Activated T-cell treated with anti-CD3 and anti-CD28 coated beads, Interleukin-2, amount 50 U/mL, for 72 hours (primary cell): ENCODE data around the gene RNLS. TPM values are rescaled to one million over a fixed set of nuclear protein-coding genes. Genes with fewer than 3 reads are reported as not detected.

Experiments
- ATAC-seq, 2 donors: fragments of 150-1000 bp; cut with Tn5 transposase; replicated peaks in 1 of 2; 2 replicates each; pipeline ENCODE4 v1.10.0; 2021; ENCODE audit warnings: moderate library complexity in 2 of 2, mild to moderate bottlenecking in 1 of 2
- DNase-seq, 2 donors: peaks; one replicate each; pipeline ENCODE4 v3.0.0; 2021 to 2022; ENCODE audit warnings: mixed read lengths in 1 of 2
- H3K27ac Mint-ChIP-seq: one replicate; pipeline ENCODE4 v1.8.0; 2022; ENCODE audit warnings: mild to moderate bottlenecking, moderate library complexity, mixed read lengths
- H3K27me3 Mint-ChIP-seq: one replicate; pipeline ENCODE4 v1.8.0; 2022; ENCODE audit warnings: low read depth, mixed read lengths
- H3K36me3 Mint-ChIP-seq, 2 donors: one replicate each; pipeline ENCODE4 v1.8.0; 2022; ENCODE audit warnings: mixed read lengths in 2 of 2, mild to moderate bottlenecking in 1 of 2; ENCODE audit not compliant: insufficient read depth in 2 of 2
- H3K4me1 Mint-ChIP-seq: one replicate; pipeline ENCODE4 v1.8.0; 2022; ENCODE audit warnings: low read depth, mixed read lengths
- H3K4me3 Mint-ChIP-seq, 2 donors: one replicate each; pipeline ENCODE4 v1.8.0; 2022; ENCODE audit warnings: mild to moderate bottlenecking in 2 of 2, mixed read lengths in 2 of 2, moderate library complexity in 2 of 2
- H3K9me3 Mint-ChIP-seq, 2 donors: one replicate each; pipeline ENCODE4 v1.8.0; 2022; ENCODE audit warnings: mixed read lengths in 2 of 2
- total RNA-seq, 2 donors: library from RNA; stranded (reverse); gene quantifications; one replicate each; pipeline ENCODE4 v1.2.3, GENCODE V29; 2022

RNLS gene
- total RNA-seq, 2 donors from 2014 or later: 2.6 to 6.2 TPM

GRCh38 chr10:88474884-88475844, 108.0 kb downstream of the RNLS start:
- Mint-ChIP-seq H3K4me1 (no peaks in the 10 kb centered on the region), H3K27ac (no peak overlapping the region), H3K36me3 (no peaks in the 10 kb centered on the region), H3K4me3 (no peak overlapping the region), H3K9me3 (no peaks in the 10 kb centered on the region), H3K27me3 (no peaks in the 10 kb centered on the region)
- DNase-seq (no peak), ATAC-seq (no peak)

- no peaks in the 10 kb centered on the region for H3K27me3 Mint-ChIP-seq
- H3K36me3 Mint-ChIP-seq: no peaks in the 10 kb centered on the region
- H3K9me3 Mint-ChIP-seq: no peaks in the 10 kb centered on the region
- no peaks in the 10 kb centered on the region for H3K4me1 Mint-ChIP-seq
- no peak overlapping the region for H3K27ac Mint-ChIP-seq
- H3K4me3 Mint-ChIP-seq: no peak overlapping the region
- DNase-seq (no peak), ATAC-seq (no peak)
These were observed 108.9 kb downstream of the RNLS start for GRCh38 chr10:88473989-88474883.

- Mint-ChIP-seq H3K27me3 (no peaks in the 10 kb centered on the region), H3K9me3 (no peaks in the 10 kb centered on the region), H3K4me3 (no peak overlapping the region), H3K4me1 (no peaks in the 10 kb centered on the region), H3K36me3 (no peaks in the 10 kb centered on the region), H3K27ac (no peak overlapping the region)
- ATAC-seq (no peak), DNase-seq (no peak)
These were observed 110.6 kb downstream of the RNLS start for GRCh38 chr10:88472540-88472939.

- ATAC-seq (no peak), DNase-seq (no peak)
- no peak overlapping the region for H3K27ac Mint-ChIP-seq
- H3K9me3 Mint-ChIP-seq: no peaks in the 10 kb centered on the region
- H3K4me3 Mint-ChIP-seq: no peak overlapping the region
- H3K27me3 Mint-ChIP-seq: no peaks in the 10 kb centered on the region
- no peaks in the 10 kb centered on the region for H3K4me1 Mint-ChIP-seq
- no peaks in the 10 kb centered on the region for H3K36me3 Mint-ChIP-seq
These were observed 111.2 kb downstream of the RNLS start for GRCh38 chr10:88471899-88472298.

- DNase-seq: no peak
- no peak for ATAC-seq
- Mint-ChIP-seq H3K36me3 (no peaks in the 10 kb centered on the region), H3K4me3 (no peak overlapping the region), H3K27ac (no peak overlapping the region), H3K27me3 (no peaks in the 10 kb centered on the region), H3K9me3 (no peaks in the 10 kb centered on the region), H3K4me1 (no peaks in the 10 kb centered on the region)
These were observed 115.2 kb downstream of the RNLS start for GRCh38 chr10:88467835-88468485.

- Mint-ChIP-seq H3K9me3 (no peaks in the 10 kb centered on the region), H3K4me3 (no peak overlapping the region)
These were observed 116.3 kb downstream of the RNLS start for GRCh38 chr10:88466786-88467185.

GRCh38 chr10:88465765-88466164, 117.4 kb downstream of the RNLS start:
- no peak for DNase-seq
- Mint-ChIP-seq H3K27ac (no peak overlapping the region), H3K36me3 (no peaks in the 10 kb centered on the region), H3K9me3 (no peaks in the 10 kb centered on the region), H3K4me3 (no peak overlapping the region), H3K4me1 (no peaks in the 10 kb centered on the region), H3K27me3 (no peaks in the 10 kb centered on the region)
- ATAC-seq: no peak

More at GRCh38 chr10:88466786-88467185, 116.3 kb downstream of the RNLS start:
- Mint-ChIP-seq H3K36me3 (no peaks in the 10 kb centered on the region), H3K4me1 (no peaks in the 10 kb centered on the region), H3K27ac (no peak overlapping the region), H3K27me3 (no peaks in the 10 kb centered on the region)
- ATAC-seq: no peak
- no peak for DNase-seq

GRCh38 chr10:88463811-88464210, 119.3 kb downstream of the RNLS start:
- no peak overlapping the region for H3K27ac Mint-ChIP-seq
- no peaks in the 10 kb centered on the region for H3K36me3 Mint-ChIP-seq
- no peaks in the 10 kb centered on the region for H3K9me3 Mint-ChIP-seq

GRCh38 chr10:88461426-88461825, 121.7 kb downstream of the RNLS start:
- H3K27me3 Mint-ChIP-seq: no peaks in the 10 kb centered on the region
- no peak overlapping the region for H3K4me3 Mint-ChIP-seq
- no peaks in the 10 kb centered on the region for H3K36me3 Mint-ChIP-seq
- no peak overlapping the region for H3K27ac Mint-ChIP-seq
- H3K9me3 Mint-ChIP-seq: no peaks in the 10 kb centered on the region
- no peak for ATAC-seq
- H3K4me1 Mint-ChIP-seq: no peaks in the 10 kb centered on the region
- no peak for DNase-seq

More at GRCh38 chr10:88463811-88464210, 119.3 kb downstream of the RNLS start:
- Mint-ChIP-seq H3K4me3 (no peak overlapping the region), H3K27me3 (no peaks in the 10 kb centered on the region), H3K4me1 (no peaks in the 10 kb centered on the region)
- DNase-seq (no peak), ATAC-seq (no peak)

- no peaks in the 10 kb centered on the region for H3K36me3 Mint-ChIP-seq
- H3K27ac Mint-ChIP-seq: no peak overlapping the region
- H3K4me1 Mint-ChIP-seq: no peaks in the 10 kb centered on the region
- DNase-seq (no peak), ATAC-seq (no peak)
- H3K9me3 Mint-ChIP-seq: no peaks in the 10 kb centered on the region
- no peak overlapping the region for H3K4me3 Mint-ChIP-seq
- H3K27me3 Mint-ChIP-seq: no peaks in the 10 kb centered on the region
These were observed 123.6 kb downstream of the RNLS start for GRCh38 chr10:88459530-88459929.

GRCh38 chr10:88458209-88458608, 124.9 kb downstream of the RNLS start:
- Mint-ChIP-seq H3K9me3 (peaks cover 0 to 2% of the 10 kb centered on the region in 2 donors), H3K4me1 (no peaks in the 10 kb centered on the region), H3K27ac (no peak overlapping the region), H3K27me3 (no peaks in the 10 kb centered on the region), H3K4me3 (no peak overlapping the region), H3K36me3 (no peaks in the 10 kb centered on the region)
- DNase-seq (no peak), ATAC-seq (no peak)

- H3K36me3 Mint-ChIP-seq: no peaks in the 10 kb centered on the region
- ATAC-seq: no peak
- H3K4me3 Mint-ChIP-seq: no peak overlapping the region
- H3K9me3 Mint-ChIP-seq: peaks cover 0 to 2% of the 10 kb centered on the region in 2 donors
- no peak for DNase-seq
- H3K27ac Mint-ChIP-seq: no peak overlapping the region
- no peaks in the 10 kb centered on the region for H3K27me3 Mint-ChIP-seq
- H3K4me1 Mint-ChIP-seq: no peaks in the 10 kb centered on the region
These were observed 125.5 kb downstream of the RNLS start for GRCh38 chr10:88457660-88458059.

GRCh38 chr10:88456730-88457129, 126.4 kb downstream of the RNLS start:
- Mint-ChIP-seq H3K27me3 (no peaks in the 10 kb centered on the region), H3K36me3 (no peaks in the 10 kb centered on the region), H3K9me3 (peaks cover 0 to 2% of the 10 kb centered on the region in 2 donors), H3K4me3 (no peak overlapping the region), H3K4me1 (no peaks in the 10 kb centered on the region), H3K27ac (no peak overlapping the region)
- ATAC-seq (no peak), DNase-seq (no peak)
